HEK293 (cell line): ENCODE data around the gene AMPD3.

Experiments
- CTCF ChIA-PET: fragments of 350-600 bp; formaldehyde crosslinking; extraction: SDS; loops from one replicate; lab custom pipeline; 2021; ENCODE audit warnings: antibody characterized with exemption; lab: Yijun Ruan, JAX
- POLR2A ChIA-PET: fragments of 300-600 bp; formaldehyde crosslinking; extraction: SDS; loops from one replicate; lab custom pipeline; 2020; ENCODE audit warnings: antibody characterized with exemption, inconsistent platforms; lab: Yijun Ruan, JAX
- H3K27ac ChIP-seq: fragments of 200-500 bp; sonication (Bioruptor generic); 2 replicates; pipeline ENCODE4 v1.5.1; 2014; ENCODE audit warnings: low read depth, low read length, control low read depth, inconsistent platforms; ENCODE audit errors: extremely low read depth
- H3K36me3 ChIP-seq, 2 experiments: fragments of 200-500 bp in 1 of 2; sonication (Bioruptor generic) in 1 of 2; 1 replicate in 1 of 2; 2 replicates in 1 of 2; pipeline ENCODE4 v1.5.1; 2014 to 2017; ENCODE audit warnings: inconsistent platforms in 2 of 2, low read length in 2 of 2; ENCODE audit not compliant: control insufficient read depth in 2 of 2, insufficient read depth in 1 of 2
- H3K4me1 ChIP-seq: fragments of 200-500 bp; sonication (Bioruptor generic); 2 replicates; pipeline ENCODE4 v1.5.1; 2014; ENCODE audit warnings: mild to moderate bottlenecking, low read length, inconsistent platforms; ENCODE audit not compliant: control insufficient read depth, insufficient read depth
- H3K4me3 ChIP-seq: 2 replicates; pipeline ENCODE4 v1.5.1; 2011; ENCODE audit warnings: low read depth, mild to moderate bottlenecking, control low read depth, low read length, moderate library complexity
- H3K9me3 ChIP-seq: fragments of 200-500 bp; sonication (Bioruptor generic); 2 replicates; pipeline ENCODE4 v1.5.1; 2014; ENCODE audit warnings: low read depth, low read length, inconsistent platforms; ENCODE audit not compliant: control insufficient read depth, insufficient read depth
- GLIS2 ChIP-seq: fragments of 450-650 bp; formaldehyde crosslinking; IDR thresholded peaks from 2 replicates; pipeline ENCODE4 v1.5.1; 2016; ENCODE audit warnings: missing biosample characterization, missing genetic modification characterization
- HOXA7 ChIP-seq: sonication (generic); formaldehyde crosslinking; IDR thresholded peaks from 2 replicates; pipeline ENCODE4 v1.8.1; 2022; ENCODE audit warnings: missing genetic modification reagents, borderline replicate concordance
- HOXC10 ChIP-seq: sonication (generic); formaldehyde crosslinking; IDR thresholded peaks from 2 replicates; pipeline ENCODE4 v1.8.1; 2023; ENCODE audit warnings: mild to moderate bottlenecking, missing genetic modification reagents
- KLF16 ChIP-seq: fragments of 450-650 bp; formaldehyde crosslinking; IDR thresholded peaks from 2 replicates; pipeline ENCODE4 v1.5.1; 2017; ENCODE audit warnings: missing biosample characterization, missing genetic modification characterization
- KLF7 ChIP-seq: fragments of 450-650 bp; formaldehyde crosslinking; IDR thresholded peaks from 2 replicates; pipeline ENCODE4 v1.5.1; 2016; ENCODE audit warnings: missing biosample characterization, missing genetic modification characterization, borderline replicate concordance
- OVOL3 ChIP-seq: fragments of 450-650 bp; formaldehyde crosslinking; IDR thresholded peaks from 2 replicates; pipeline ENCODE4 v1.5.1; 2016; ENCODE audit warnings: missing biosample characterization, missing genetic modification characterization
- SCRT1 ChIP-seq: fragments of 450-650 bp; formaldehyde crosslinking; IDR thresholded peaks from 2 replicates; pipeline ENCODE4 v1.5.1; 2016; ENCODE audit warnings: missing biosample characterization, missing genetic modification characterization, borderline replicate concordance
- ZBTB8A ChIP-seq: fragments of 450-650 bp; formaldehyde crosslinking; IDR thresholded peaks from 2 replicates; pipeline ENCODE4 v1.5.1; 2016; ENCODE audit warnings: missing biosample characterization, missing genetic modification characterization
- ZNF146 ChIP-seq: fragments of 450-650 bp; formaldehyde crosslinking; IDR thresholded peaks from 2 replicates; pipeline ENCODE4 v1.5.1; 2016; ENCODE audit warnings: missing biosample characterization, missing genetic modification characterization
- ZNF214 ChIP-seq: fragments of 450-650 bp; formaldehyde crosslinking; IDR thresholded peaks from 2 replicates; pipeline ENCODE4 v1.5.1; 2017; ENCODE audit warnings: missing biosample characterization, mild to moderate bottlenecking, missing genetic modification characterization, borderline replicate concordance
- ZNF248 ChIP-seq: fragments of 450-650 bp; formaldehyde crosslinking; IDR thresholded peaks from 2 replicates; pipeline ENCODE4 v1.5.1; 2017; ENCODE audit warnings: missing biosample characterization, missing genetic modification characterization
- ZNF510 ChIP-seq: fragments of 450-650 bp; formaldehyde crosslinking; IDR thresholded peaks from 2 replicates; pipeline ENCODE4 v1.5.1; 2018; ENCODE audit warnings: mild to moderate bottlenecking, missing genetic modification characterization, missing biosample characterization; ENCODE audit not compliant: insufficient replicate concordance
- ZNF610 ChIP-seq: fragments of 450-650 bp; formaldehyde crosslinking; IDR thresholded peaks from 2 replicates; pipeline ENCODE4 v1.5.1; 2016; ENCODE audit warnings: missing biosample characterization, missing genetic modification characterization, borderline replicate concordance
- ZNF626 ChIP-seq: fragments of 450-650 bp; sonication (Bioruptor Pico); formaldehyde crosslinking; IDR thresholded peaks from 2 replicates; pipeline ENCODE4 v1.5.1; 2018; ENCODE audit warnings: missing biosample characterization, missing genetic modification characterization, inconsistent platforms
- TF ChIP-seq, protein P1 (sequence below): fragments of 450-650 bp; IDR thresholded peaks from 2 replicates; pipeline ENCODE4 v1.5.1; 2018; ENCODE audit warnings: missing biosample characterization, missing genetic modification characterization
- TF ChIP-seq, protein P2 (sequence below): fragments of 450-650 bp; formaldehyde crosslinking; IDR thresholded peaks from 2 replicates; pipeline ENCODE4 v1.5.1; 2016; ENCODE audit warnings: missing biosample characterization, missing genetic modification characterization
- TF ChIP-seq, protein P3 (sequence below): fragments of 450-650 bp; formaldehyde crosslinking; IDR thresholded peaks from 2 replicates; pipeline ENCODE4 v1.5.1; 2017; ENCODE audit warnings: missing biosample characterization, missing genetic modification characterization
- TF ChIP-seq, protein P4 (sequence below): fragments of 450-650 bp; formaldehyde crosslinking; IDR thresholded peaks from 2 replicates; pipeline ENCODE4 v1.5.1; 2016; ENCODE audit warnings: missing biosample characterization, missing genetic modification characterization
- TF ChIP-seq, protein P5 (sequence below): fragments of 450-650 bp; formaldehyde crosslinking; IDR thresholded peaks from 2 replicates; pipeline ENCODE4 v1.5.1; 2017; ENCODE audit warnings: missing biosample characterization, missing genetic modification characterization
- TF ChIP-seq, protein P6 (sequence below): fragments of 450-650 bp; formaldehyde crosslinking; IDR thresholded peaks from 2 replicates; pipeline ENCODE4 v1.5.1; 2017; ENCODE audit warnings: missing biosample characterization, missing genetic modification characterization
- TF ChIP-seq, protein P7 (sequence below): fragments of 450-650 bp; formaldehyde crosslinking; IDR thresholded peaks from 2 replicates; pipeline ENCODE4 v1.5.1; 2016; ENCODE audit warnings: missing biosample characterization, missing genetic modification characterization

Gene AMPD3

DNA sequence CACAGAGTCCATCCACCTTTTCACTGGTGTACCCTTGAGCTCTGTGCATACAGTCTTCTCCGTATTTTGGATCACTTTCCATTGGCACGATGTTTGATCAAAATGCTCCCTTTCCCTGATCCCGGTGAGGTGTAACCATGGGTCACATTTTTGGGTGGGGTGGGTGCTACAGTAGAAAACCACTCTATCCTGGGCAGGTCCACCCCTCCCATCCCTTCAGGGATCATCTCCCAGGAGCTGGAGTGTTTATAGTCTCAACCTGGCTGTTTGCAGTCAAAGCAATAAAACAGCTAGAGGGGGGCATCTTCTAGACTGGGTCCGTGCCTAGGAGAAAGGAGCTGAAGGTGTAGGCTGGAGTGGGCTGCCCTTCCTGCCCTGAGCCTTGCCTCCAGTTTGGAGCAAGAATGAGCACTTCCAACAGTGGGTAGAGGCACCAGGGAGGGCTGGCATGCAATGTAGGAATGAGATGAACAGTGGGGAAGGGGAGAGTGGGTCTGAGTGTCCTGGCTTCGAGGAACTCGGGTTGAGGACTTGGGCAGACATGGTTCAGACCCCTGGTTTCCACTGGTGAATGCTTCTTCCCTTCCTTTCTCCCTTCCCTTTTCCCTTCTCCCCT lies 47.1 kb downstream of the AMPD3 start:
- CTCF ChIA-PET = no interaction called here
- Histone ChIP-seq H3K9me3 (no peaks in the 10 kb centered on the region), H3K4me1 (no peaks in the 10 kb centered on the region), H3K4me3 (no peak overlapping the region), H3K27ac (no peak overlapping the region), H3K36me3 (peaks cover 0 to 13% of the 10 kb centered on the region in 2 experiments; a peak in 1 of 3 replicates)
- POLR2A ChIA-PET = no interaction called here
- no peak for TF ChIP-seq ZNF610 (tag by site-specific recombination)
- TF ChIP-seq, protein P1, sequence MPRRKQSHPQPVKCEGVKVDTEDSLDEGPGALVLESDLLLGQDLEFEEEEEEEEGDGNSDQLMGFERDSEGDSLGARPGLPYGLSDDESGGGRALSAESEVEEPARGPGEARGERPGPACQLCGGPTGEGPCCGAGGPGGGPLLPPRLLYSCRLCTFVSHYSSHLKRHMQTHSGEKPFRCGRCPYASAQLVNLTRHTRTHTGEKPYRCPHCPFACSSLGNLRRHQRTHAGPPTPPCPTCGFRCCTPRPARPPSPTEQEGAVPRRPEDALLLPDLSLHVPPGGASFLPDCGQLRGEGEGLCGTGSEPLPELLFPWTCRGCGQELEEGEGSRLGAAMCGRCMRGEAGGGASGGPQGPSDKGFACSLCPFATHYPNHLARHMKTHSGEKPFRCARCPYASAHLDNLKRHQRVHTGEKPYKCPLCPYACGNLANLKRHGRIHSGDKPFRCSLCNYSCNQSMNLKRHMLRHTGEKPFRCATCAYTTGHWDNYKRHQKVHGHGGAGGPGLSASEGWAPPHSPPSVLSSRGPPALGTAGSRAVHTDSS = no peak
- TF ChIP-seq KLF16 = no peak
- TF ChIP-seq, protein P2, sequence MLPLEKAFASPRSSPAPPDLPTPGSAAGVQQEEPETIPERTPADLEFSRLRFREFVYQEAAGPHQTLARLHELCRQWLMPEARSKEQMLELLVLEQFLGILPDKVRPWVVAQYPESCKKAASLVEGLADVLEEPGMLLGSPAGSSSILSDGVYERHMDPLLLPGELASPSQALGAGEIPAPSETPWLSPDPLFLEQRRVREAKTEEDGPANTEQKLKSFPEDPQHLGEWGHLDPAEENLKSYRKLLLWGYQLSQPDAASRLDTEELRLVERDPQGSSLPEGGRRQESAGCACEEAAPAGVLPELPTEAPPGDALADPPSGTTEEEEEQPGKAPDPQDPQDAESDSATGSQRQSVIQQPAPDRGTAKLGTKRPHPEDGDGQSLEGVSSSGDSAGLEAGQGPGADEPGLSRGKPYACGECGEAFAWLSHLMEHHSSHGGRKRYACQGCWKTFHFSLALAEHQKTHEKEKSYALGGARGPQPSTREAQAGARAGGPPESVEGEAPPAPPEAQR = no peak
- no peak for TF ChIP-seq ZNF510
- TF ChIP-seq, protein P3, sequence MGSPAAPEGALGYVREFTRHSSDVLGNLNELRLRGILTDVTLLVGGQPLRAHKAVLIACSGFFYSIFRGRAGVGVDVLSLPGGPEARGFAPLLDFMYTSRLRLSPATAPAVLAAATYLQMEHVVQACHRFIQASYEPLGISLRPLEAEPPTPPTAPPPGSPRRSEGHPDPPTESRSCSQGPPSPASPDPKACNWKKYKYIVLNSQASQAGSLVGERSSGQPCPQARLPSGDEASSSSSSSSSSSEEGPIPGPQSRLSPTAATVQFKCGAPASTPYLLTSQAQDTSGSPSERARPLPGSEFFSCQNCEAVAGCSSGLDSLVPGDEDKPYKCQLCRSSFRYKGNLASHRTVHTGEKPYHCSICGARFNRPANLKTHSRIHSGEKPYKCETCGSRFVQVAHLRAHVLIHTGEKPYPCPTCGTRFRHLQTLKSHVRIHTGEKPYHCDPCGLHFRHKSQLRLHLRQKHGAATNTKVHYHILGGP = no peak
- no peak for TF ChIP-seq ZBTB8A
- no peak for TF ChIP-seq ZNF626 (tag by site-specific recombination)
- no peak for TF ChIP-seq ZNF248 (tag by site-specific recombination)
- no peak for TF ChIP-seq ZNF214 (tag by site-specific recombination)

DNA sequence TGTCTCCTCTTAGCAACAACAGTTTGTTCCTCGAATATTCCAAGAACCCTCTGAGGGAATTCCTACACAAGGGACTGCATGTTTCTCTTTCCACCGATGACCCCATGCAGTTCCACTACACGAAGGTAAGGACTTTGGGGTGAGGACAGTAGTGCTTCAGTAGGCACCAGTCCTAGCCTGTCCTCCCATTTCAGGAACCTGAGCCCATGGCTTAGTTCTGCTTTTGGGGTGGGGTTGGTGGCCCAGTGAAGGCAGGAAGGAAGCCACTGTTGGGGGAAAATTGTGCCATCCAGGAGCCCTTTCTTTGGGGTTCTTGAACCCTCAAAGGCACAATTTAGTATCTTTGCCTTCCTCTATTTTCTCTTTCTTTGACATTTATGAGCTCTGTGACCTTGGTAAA lies 47.7 kb downstream of the AMPD3 start:
- POLR2A ChIA-PET = no interaction called here
- Histone ChIP-seq H3K4me3 (no peak overlapping the region), H3K27ac (no peak overlapping the region), H3K9me3 (no peaks in the 10 kb centered on the region), H3K36me3 (peaks cover 0 to 13% of the 10 kb centered on the region in 2 experiments; a peak in 1 of 3 replicates), H3K4me1 (no peaks in the 10 kb centered on the region)
- CTCF ChIA-PET = interaction anchor here (0.9 kb wide), 1 partner anchor 89 kb away, joined by 3 read pairs; no protein-coding TSS in a partner anchor
- TF ChIP-seq GLIS2 (tag by site-specific recombination) (no peak), HOXA7 (no peak), KLF7 (tag by site-specific recombination) (no peak), HOXC10 (CRISPR knock-in tag) (no peak), ZNF146 (tag by site-specific recombination) (no peak), OVOL3 (no peak), SCRT1 (tag by site-specific recombination) (no peak)
- TF ChIP-seq, protein P4, sequence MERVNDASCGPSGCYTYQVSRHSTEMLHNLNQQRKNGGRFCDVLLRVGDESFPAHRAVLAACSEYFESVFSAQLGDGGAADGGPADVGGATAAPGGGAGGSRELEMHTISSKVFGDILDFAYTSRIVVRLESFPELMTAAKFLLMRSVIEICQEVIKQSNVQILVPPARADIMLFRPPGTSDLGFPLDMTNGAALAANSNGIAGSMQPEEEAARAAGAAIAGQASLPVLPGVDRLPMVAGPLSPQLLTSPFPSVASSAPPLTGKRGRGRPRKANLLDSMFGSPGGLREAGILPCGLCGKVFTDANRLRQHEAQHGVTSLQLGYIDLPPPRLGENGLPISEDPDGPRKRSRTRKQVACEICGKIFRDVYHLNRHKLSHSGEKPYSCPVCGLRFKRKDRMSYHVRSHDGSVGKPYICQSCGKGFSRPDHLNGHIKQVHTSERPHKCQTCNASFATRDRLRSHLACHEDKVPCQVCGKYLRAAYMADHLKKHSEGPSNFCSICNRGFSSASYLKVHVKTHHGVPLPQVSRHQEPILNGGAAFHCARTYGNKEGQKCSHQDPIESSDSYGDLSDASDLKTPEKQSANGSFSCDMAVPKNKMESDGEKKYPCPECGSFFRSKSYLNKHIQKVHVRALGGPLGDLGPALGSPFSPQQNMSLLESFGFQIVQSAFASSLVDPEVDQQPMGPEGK (tag by site-specific recombination) = no peak
- TF ChIP-seq, protein P5, sequence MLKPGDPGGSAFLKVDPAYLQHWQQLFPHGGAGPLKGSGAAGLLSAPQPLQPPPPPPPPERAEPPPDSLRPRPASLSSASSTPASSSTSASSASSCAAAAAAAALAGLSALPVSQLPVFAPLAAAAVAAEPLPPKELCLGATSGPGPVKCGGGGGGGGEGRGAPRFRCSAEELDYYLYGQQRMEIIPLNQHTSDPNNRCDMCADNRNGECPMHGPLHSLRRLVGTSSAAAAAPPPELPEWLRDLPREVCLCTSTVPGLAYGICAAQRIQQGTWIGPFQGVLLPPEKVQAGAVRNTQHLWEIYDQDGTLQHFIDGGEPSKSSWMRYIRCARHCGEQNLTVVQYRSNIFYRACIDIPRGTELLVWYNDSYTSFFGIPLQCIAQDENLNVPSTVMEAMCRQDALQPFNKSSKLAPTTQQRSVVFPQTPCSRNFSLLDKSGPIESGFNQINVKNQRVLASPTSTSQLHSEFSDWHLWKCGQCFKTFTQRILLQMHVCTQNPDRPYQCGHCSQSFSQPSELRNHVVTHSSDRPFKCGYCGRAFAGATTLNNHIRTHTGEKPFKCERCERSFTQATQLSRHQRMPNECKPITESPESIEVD (tag by site-specific recombination) = no peak
- TF ChIP-seq, protein P6, sequence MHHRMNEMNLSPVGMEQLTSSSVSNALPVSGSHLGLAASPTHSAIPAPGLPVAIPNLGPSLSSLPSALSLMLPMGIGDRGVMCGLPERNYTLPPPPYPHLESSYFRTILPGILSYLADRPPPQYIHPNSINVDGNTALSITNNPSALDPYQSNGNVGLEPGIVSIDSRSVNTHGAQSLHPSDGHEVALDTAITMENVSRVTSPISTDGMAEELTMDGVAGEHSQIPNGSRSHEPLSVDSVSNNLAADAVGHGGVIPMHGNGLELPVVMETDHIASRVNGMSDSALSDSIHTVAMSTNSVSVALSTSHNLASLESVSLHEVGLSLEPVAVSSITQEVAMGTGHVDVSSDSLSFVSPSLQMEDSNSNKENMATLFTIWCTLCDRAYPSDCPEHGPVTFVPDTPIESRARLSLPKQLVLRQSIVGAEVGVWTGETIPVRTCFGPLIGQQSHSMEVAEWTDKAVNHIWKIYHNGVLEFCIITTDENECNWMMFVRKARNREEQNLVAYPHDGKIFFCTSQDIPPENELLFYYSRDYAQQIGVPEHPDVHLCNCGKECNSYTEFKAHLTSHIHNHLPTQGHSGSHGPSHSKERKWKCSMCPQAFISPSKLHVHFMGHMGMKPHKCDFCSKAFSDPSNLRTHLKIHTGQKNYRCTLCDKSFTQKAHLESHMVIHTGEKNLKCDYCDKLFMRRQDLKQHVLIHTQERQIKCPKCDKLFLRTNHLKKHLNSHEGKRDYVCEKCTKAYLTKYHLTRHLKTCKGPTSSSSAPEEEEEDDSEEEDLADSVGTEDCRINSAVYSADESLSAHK = no peak
- TF ChIP-seq, protein P7, sequence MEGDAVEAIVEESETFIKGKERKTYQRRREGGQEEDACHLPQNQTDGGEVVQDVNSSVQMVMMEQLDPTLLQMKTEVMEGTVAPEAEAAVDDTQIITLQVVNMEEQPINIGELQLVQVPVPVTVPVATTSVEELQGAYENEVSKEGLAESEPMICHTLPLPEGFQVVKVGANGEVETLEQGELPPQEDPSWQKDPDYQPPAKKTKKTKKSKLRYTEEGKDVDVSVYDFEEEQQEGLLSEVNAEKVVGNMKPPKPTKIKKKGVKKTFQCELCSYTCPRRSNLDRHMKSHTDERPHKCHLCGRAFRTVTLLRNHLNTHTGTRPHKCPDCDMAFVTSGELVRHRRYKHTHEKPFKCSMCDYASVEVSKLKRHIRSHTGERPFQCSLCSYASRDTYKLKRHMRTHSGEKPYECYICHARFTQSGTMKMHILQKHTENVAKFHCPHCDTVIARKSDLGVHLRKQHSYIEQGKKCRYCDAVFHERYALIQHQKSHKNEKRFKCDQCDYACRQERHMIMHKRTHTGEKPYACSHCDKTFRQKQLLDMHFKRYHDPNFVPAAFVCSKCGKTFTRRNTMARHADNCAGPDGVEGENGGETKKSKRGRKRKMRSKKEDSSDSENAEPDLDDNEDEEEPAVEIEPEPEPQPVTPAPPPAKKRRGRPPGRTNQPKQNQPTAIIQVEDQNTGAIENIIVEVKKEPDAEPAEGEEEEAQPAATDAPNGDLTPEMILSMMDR = no peak
